NAMALWA (cell line): Measurements from ENCODE around the gene TARP.

Experiments used
- DNase-seq: peaks from one replicate; pipeline ENCODE4 v3.0.0-alpha.2; 2015; ENCODE audit warnings: low spot score

Gene TARP

GRCh38 chr7:38215735-38216670 lies 57.4 kb downstream of the TARP start:
- DNase-seq = peak; percentile 89

- no peak for DNase-seq
These were observed 58.3 kb downstream of the TARP start for GRCh38 chr7:38215115-38215514.

GRCh38 chr7:38211940-38212339 lies 61.5 kb downstream of the TARP start:
- DNase-seq = no peak

GRCh38 chr7:38211486-38211885 lies 62.0 kb downstream of the TARP start:
- no peak for DNase-seq
